ENCODE data around the gene TAPBP. TPM values are rescaled to one million over a fixed set of nuclear protein-coding genes. Genes with fewer than 3 reads are reported as not detected.

TAPBP gene
- total RNA-seq, 1 donor from 2014 or later = 20.2 TPM

GRCh38 chr6:33318426-33319073 is 4.7 kb upstream of the TAPBP start:
- H3K9me3 Mint-ChIP-seq (ENCODE audit: low read depth) = no peaks in the 10 kb centered on the region
- no peak for DNase-seq (ENCODE audit: low spot score, unreplicated experiment)
- peak overlapping the region; percentile 97 for H3K4me3 Mint-ChIP-seq (ENCODE audit: low read depth)
- TF ChIP-seq CTCF (IDR thresholded peaks at IDR 0.05; ENCODE audit: unreplicated experiment) = no peak
- H3K4me1 Mint-ChIP-seq (ENCODE audit: low read depth) = peaks cover 41% of the 10 kb centered on the region
- no peaks in the 10 kb centered on the region for H3K27me3 Mint-ChIP-seq
- H3K36me3 Mint-ChIP-seq (ENCODE audit: insufficient read depth) = peaks cover 26% of the 10 kb centered on the region
- peak overlapping the region; percentile 98 for H3K27ac Mint-ChIP-seq

- peak; percentile 93 for DNase-seq (ENCODE audit: low spot score, unreplicated experiment)
- peaks cover 44% of the 10 kb centered on the region for H3K4me1 Mint-ChIP-seq (ENCODE audit: low read depth)
- H3K36me3 Mint-ChIP-seq (ENCODE audit: insufficient read depth) = peaks cover 26% of the 10 kb centered on the region
- no peaks in the 10 kb centered on the region for H3K27me3 Mint-ChIP-seq
- TF ChIP-seq CTCF (IDR thresholded peaks at IDR 0.05; ENCODE audit: unreplicated experiment) = no peak
- peak within 1 kb of the TSS; percentile 97 for H3K4me3 Mint-ChIP-seq (ENCODE audit: low read depth)
- peak within 1 kb of the TSS; percentile 98 for H3K27ac Mint-ChIP-seq
- H3K9me3 Mint-ChIP-seq (ENCODE audit: low read depth) = no peaks in the 10 kb centered on the region
Measured at GRCh38 chr6:33317669-33318425, 4.0 kb upstream of the TAPBP start, which contains the start of gene ZBTB22. TSS of gene ZBTB22 (minus strand) at chr6:33317744. CDS start at chr6:33316916, 828 bp downstream.

DNA sequence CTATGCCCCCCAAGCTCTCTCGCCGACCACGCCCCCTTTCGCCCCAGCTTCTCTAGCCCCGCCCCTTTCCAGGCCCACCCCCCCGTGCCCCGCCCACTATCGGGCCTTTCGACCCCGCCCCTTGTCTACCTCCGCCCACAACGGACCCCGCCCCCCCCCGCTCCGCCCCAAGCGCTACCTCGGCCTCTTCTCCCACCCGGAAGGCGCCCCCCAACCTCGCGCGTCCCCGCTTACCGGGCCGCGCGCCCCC is 3.5 kb upstream of the TAPBP start:
- no peak for DNase-seq (ENCODE audit: low spot score, unreplicated experiment)
- H3K4me3 Mint-ChIP-seq (ENCODE audit: low read depth) = peak overlapping the region; percentile 76
- H3K27me3 Mint-ChIP-seq = peaks cover 2% of the 10 kb centered on the region
- H3K27ac Mint-ChIP-seq = no peak overlapping the region
- no peaks in the 10 kb centered on the region for H3K9me3 Mint-ChIP-seq (ENCODE audit: low read depth)
- H3K4me1 Mint-ChIP-seq (ENCODE audit: low read depth) = peaks cover 45% of the 10 kb centered on the region
- TF ChIP-seq CTCF (IDR thresholded peaks at IDR 0.05; ENCODE audit: unreplicated experiment) = no peak
- peaks cover 25% of the 10 kb centered on the region for H3K36me3 Mint-ChIP-seq (ENCODE audit: insufficient read depth)

DNA sequence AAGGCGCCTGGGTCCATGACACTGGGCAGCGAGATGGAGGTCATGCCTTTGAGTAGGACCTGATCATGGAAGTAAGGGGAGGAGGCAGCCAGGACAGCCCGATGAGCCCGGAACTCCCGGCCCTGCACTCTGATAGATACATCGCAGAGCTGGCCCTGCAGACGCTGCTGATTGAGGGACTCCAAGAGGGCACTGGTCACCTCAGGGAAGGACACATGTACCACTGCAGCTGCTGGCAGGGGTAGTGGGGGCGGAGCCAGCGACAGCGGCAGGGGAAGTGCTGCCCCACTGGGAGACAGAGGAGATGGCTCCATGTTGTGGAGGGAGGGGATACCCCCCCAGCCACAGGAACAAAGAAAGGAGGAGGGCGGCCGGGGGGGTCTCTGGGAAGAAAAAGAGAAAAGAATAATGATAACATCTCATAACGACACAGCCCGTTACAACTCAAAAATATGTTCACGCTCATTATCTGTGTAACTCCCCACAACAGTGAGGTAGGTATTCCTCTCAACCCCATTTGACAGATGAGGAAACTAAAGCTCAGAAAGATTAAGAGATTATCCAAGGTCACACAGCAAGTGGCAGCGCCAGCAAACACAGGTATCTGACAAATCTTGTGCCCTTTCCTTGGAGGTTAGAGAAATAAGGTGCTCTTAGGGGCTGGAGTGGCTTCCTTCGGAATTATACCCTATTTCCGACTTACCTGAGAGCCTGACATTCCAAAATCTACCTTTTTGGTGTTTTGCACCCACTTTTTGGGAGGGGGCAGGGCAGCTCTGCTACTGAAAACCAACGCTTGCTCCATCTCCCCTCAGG is 2.9 kb upstream of the TAPBP start:
- H3K27ac Mint-ChIP-seq = peak overlapping the region; percentile 73
- peaks cover 45% of the 10 kb centered on the region for H3K4me1 Mint-ChIP-seq (ENCODE audit: low read depth)
- peaks cover 25% of the 10 kb centered on the region for H3K36me3 Mint-ChIP-seq (ENCODE audit: insufficient read depth)
- peaks cover 3% of the 10 kb centered on the region for H3K27me3 Mint-ChIP-seq
- no peak for TF ChIP-seq CTCF (IDR thresholded peaks at IDR 0.05; ENCODE audit: unreplicated experiment)
- H3K4me3 Mint-ChIP-seq (ENCODE audit: low read depth) = peak overlapping the region; percentile 76
- H3K9me3 Mint-ChIP-seq (ENCODE audit: low read depth) = no peaks in the 10 kb centered on the region
- DNase-seq (ENCODE audit: low spot score, unreplicated experiment) = no peak
